Measurements from ENCODE around the gene TTC9C.
"Not testable (repeated sequence)": the region's sequence is repeated elsewhere in the genome, so short reads cannot be mapped to it uniquely, and the experiment has no call there.

Gene TTC9C

GRCh38 chr11:62694455-62695167 lies 33.7 kb upstream of the TTC9C start:
- H3K4me1 ChIP-seq (ENCODE audit: control insufficient read depth in 5 of 5, insufficient read depth in 5 of 5, low read length in 5 of 5) = peaks cover 7 to 19% (median 17%) of the 10 kb centered on the region in 5 donors
- no peak overlapping the region for H3K4me3 ChIP-seq (ENCODE audit: low read depth in 1 of 5, low read length in 5 of 5)
- peaks cover 0 to 42% (median 27%) of the 10 kb centered on the region in 5 donors for H3K36me3 ChIP-seq (ENCODE audit: control insufficient read depth in 5 of 5, insufficient read depth in 5 of 5, low read length in 5 of 5)
- H3K9ac ChIP-seq (ENCODE audit: low read length in 5 of 5) = peak overlapping the region in 2 of 5 donors; percentile 14 to 66
- no peaks in the 10 kb centered on the region for H3K27me3 ChIP-seq (ENCODE audit: control insufficient read depth in 5 of 5, insufficient read depth in 4 of 5, low read length in 5 of 5)
- H3K27ac ChIP-seq (ENCODE audit: low read depth, low read length) = peak overlapping the region; percentile 60
- no peaks in the 10 kb centered on the region for H3K9me3 ChIP-seq (ENCODE audit: control insufficient read depth in 5 of 5, low read length in 5 of 5)

DNA sequence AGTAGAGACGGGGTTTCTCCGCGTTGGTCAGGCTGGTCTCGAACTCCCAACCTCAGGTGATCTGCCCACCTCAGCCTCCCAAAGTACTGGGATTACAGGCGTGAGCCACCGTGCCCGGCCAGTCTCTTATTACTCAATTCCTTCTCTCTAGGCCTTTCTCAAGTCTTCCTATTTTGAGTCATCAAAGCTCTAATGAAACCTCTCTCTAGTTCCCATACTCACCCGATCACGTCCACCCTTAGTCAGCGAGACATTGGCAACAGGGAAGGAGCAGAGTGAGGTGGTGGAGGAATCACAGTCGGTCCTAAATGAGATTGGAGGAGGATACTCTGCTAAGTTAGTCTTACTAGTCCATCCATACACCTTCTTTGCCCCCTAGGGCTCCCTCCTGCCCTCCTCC lies 26.0 kb upstream of the TTC9C start:
- Histone ChIP-seq H3K27me3 (ENCODE audit: control insufficient read depth in 5 of 5, insufficient read depth in 4 of 5, low read length in 5 of 5) (no peaks in the 10 kb centered on the region), H3K27ac (ENCODE audit: low read depth, low read length) (no peak overlapping the region), H3K9ac (ENCODE audit: low read length in 5 of 5) (no peak overlapping the region), H3K9me3 (ENCODE audit: control insufficient read depth in 5 of 5, low read length in 5 of 5) (no peaks in the 10 kb centered on the region), H3K36me3 (ENCODE audit: control insufficient read depth in 5 of 5, insufficient read depth in 5 of 5, low read length in 5 of 5) (peaks cover 0 to 12% (median 4%) of the 10 kb centered on the region in 5 donors), H3K4me3 (ENCODE audit: low read depth in 1 of 5, low read length in 5 of 5) (no peak overlapping the region), H3K4me1 (ENCODE audit: control insufficient read depth in 5 of 5, insufficient read depth in 5 of 5, low read length in 5 of 5) (peaks cover 2 to 19% (median 16%) of the 10 kb centered on the region in 5 donors)

DNA sequence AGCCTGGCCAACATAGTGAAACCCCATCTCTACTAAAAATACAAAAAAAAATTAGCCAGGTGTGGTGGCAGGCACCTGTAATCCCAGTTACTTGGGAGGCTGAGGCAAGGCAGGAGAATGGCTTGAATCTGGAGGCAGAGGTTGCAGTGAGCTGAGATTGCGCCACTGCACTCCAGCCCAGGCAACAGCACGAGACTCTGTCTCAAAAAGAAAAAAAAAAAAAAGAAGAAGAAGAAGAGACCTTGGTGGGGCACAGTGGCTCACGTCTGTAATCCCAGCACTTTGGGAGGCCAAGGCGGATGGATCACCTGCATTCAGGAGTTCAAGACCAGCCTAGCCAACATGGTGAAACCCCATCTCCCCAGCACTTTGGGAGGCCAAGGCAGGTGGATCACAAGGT lies 24.4 kb upstream of the TTC9C start:
- not testable (repeated sequence) for H3K9ac ChIP-seq (ENCODE audit: low read length in 5 of 5); H3K9me3 ChIP-seq (ENCODE audit: control insufficient read depth in 5 of 5, low read length in 5 of 5); H3K4me3 ChIP-seq (ENCODE audit: low read depth in 1 of 5, low read length in 5 of 5); H3K27me3 ChIP-seq (ENCODE audit: control insufficient read depth in 5 of 5, insufficient read depth in 4 of 5, low read length in 5 of 5); H3K27ac ChIP-seq (ENCODE audit: low read depth, low read length)
- peaks cover 2 to 26% (median 23%) of the 10 kb centered on the region in 5 donors for H3K4me1 ChIP-seq (ENCODE audit: control insufficient read depth in 5 of 5, insufficient read depth in 5 of 5, low read length in 5 of 5)
- peaks cover 0 to 12% (median 4%) of the 10 kb centered on the region in 5 donors for H3K36me3 ChIP-seq (ENCODE audit: control insufficient read depth in 5 of 5, insufficient read depth in 5 of 5, low read length in 5 of 5)

GRCh38 chr11:62705413-62705812 lies 22.9 kb upstream of the TTC9C start:
- peak overlapping the region; percentile 68 to 90 (median 84) for H3K4me3 ChIP-seq (ENCODE audit: low read depth in 1 of 5, low read length in 5 of 5)
- no peaks in the 10 kb centered on the region for H3K9me3 ChIP-seq (ENCODE audit: control insufficient read depth in 5 of 5, low read length in 5 of 5)
- peaks cover 4 to 41% (median 34%) of the 10 kb centered on the region in 5 donors for H3K4me1 ChIP-seq (ENCODE audit: control insufficient read depth in 5 of 5, insufficient read depth in 5 of 5, low read length in 5 of 5)
- peak overlapping the region; percentile 10 to 89 (median 72) for H3K9ac ChIP-seq (ENCODE audit: low read length in 5 of 5)
- no peaks in the 10 kb centered on the region for H3K27me3 ChIP-seq (ENCODE audit: control insufficient read depth in 5 of 5, insufficient read depth in 4 of 5, low read length in 5 of 5)
- H3K27ac ChIP-seq (ENCODE audit: low read depth, low read length) = peak overlapping the region; percentile 81
- peaks cover 0 to 12% (median 4%) of the 10 kb centered on the region in 5 donors for H3K36me3 ChIP-seq (ENCODE audit: control insufficient read depth in 5 of 5, insufficient read depth in 5 of 5, low read length in 5 of 5)

DNA sequence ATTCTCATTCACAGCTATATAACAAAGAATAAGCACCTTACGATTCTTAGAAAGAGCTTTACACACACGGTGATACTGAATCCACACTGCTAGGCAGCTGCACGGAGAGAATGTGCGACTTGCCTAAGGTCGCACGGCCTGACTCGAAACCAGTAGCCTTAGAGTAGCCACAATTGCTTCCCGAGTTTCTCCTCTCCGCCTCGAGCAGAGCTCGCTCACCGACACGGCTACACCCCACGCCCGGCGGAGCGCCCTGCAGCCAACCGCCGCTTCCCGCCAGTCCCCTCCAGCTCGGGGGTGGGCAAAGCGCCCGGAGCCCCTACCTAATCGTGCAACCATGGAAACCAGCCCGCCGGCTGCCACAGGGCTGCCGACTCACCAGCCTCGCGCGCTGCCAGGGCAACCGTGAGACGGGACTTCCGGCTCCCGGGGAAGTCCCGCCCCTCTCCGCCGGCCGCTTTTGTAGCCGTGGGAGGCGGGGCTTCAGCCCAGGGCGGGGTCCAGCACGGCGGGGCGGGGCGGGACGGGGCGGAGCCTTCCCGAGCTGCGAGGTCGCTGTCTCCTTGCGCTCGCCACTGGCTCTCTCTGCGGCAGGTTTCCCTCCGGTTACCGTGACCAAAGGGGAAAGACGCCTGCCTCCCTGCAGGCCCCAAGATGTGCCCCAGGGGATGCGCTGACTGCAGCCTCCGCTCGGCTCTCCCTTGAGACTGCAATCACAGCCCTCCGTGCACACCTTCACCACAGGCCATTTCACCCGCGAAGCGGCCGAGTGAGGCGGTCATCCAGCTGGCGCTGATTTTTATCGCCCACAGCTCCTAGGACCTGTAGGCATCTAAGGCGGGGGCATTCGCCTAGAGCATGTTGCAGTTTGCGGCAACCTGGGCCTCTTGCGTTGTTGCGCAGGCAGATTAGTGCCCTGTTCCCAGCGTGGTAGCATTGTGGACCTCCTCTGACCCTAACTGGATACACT lies 22.1 kb upstream of the TTC9C start:
- Histone ChIP-seq H3K36me3 (ENCODE audit: control insufficient read depth in 5 of 5, insufficient read depth in 5 of 5, low read length in 5 of 5) (peaks cover 2 to 14% (median 7%) of the 10 kb centered on the region in 5 donors), H3K4me1 (ENCODE audit: control insufficient read depth in 5 of 5, insufficient read depth in 5 of 5, low read length in 5 of 5) (peaks cover 4 to 45% (median 36%) of the 10 kb centered on the region in 5 donors), H3K9ac (ENCODE audit: low read length in 5 of 5) (peak overlapping the region; percentile 10 to 89 (median 72)), H3K27ac (ENCODE audit: low read depth, low read length) (peak overlapping the region; percentile 81), H3K9me3 (ENCODE audit: control insufficient read depth in 5 of 5, low read length in 5 of 5) (no peaks in the 10 kb centered on the region), H3K4me3 (ENCODE audit: low read depth in 1 of 5, low read length in 5 of 5) (peak overlapping the region; percentile 75 to 90 (median 84)), H3K27me3 (ENCODE audit: control insufficient read depth in 5 of 5, insufficient read depth in 4 of 5, low read length in 5 of 5) (no peaks in the 10 kb centered on the region)

DNA sequence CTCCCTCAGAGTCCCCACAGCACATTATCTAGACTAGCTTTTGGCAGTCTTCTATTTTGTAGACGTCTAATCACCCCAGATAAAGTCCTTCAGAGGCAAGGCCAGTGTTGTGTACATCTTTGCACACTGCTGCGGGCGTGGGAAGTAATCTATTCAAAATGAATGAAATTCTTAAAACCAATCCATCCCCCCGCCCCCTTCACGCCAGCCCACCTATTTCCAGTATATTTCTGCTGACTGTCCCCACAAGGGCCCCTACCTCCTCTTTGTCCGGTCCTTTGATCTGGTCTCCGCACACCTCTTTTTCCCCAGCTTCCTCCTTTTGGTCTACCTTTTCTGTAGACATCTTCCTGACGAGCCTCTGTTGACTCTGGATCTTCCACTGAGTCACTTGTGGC lies 21.4 kb upstream of the TTC9C start:
- Histone ChIP-seq H3K9me3 (ENCODE audit: control insufficient read depth in 5 of 5, low read length in 5 of 5) (no peaks in the 10 kb centered on the region), H3K9ac (ENCODE audit: low read length in 5 of 5) (peak overlapping the region in 2 of 5 donors; percentile 35 to 48), H3K27me3 (ENCODE audit: control insufficient read depth in 5 of 5, insufficient read depth in 4 of 5, low read length in 5 of 5) (no peaks in the 10 kb centered on the region), H3K36me3 (ENCODE audit: control insufficient read depth in 5 of 5, insufficient read depth in 5 of 5, low read length in 5 of 5) (peaks cover 0 to 14% (median 11%) of the 10 kb centered on the region in 5 donors), H3K4me3 (ENCODE audit: low read depth in 1 of 5, low read length in 5 of 5) (peak overlapping the region; percentile 51 to 85 (median 80)), H3K27ac (ENCODE audit: low read depth, low read length) (peak overlapping the region; percentile 41), H3K4me1 (ENCODE audit: control insufficient read depth in 5 of 5, insufficient read depth in 5 of 5, low read length in 5 of 5) (peaks cover 4 to 45% (median 36%) of the 10 kb centered on the region in 5 donors)

DNA sequence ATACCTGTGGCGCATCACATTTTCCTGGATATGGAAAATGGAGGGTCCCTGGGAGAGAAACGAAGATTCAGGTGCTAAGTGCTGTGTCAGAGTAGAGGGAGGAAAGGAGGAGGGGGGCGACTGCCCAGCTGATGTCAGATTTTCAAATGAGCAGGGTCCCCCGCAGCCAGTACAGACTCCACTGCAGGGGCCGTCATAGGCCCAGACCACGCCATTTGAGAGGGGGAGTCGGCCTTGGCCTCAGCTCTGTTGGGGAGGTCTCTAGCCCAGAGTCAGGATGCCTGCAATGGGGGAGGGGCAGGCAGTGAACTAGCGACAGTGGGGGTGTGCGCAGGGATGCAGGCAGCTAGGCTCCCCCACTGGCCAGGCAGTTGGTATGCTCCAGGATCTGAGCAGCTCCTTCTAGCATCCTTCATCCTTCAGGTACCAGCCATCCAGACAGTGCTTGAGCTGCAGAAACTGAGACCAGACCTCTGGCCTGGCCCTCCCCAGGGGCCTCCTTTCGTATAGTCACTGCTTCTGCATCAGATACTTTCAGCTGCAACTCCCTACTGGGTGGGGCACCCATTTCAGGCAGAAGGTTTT lies 20.9 kb upstream of the TTC9C start, which contains the start of the genes BSCL2 and GNG3:
Gene BSCL2 (minus strand): TSS at position 148 of the 585 bp plus-strand sequence. CDS start 229 bp downstream, outside the sequence.
Gene GNG3 (plus strand): TSS at position 400 of the 585 bp plus-strand sequence. CDS start 620 bp downstream, outside the sequence.
- peak within 1 kb of the TSS; percentile 80 to 97 (median 84) for H3K4me3 ChIP-seq (ENCODE audit: low read depth in 1 of 5, low read length in 5 of 5)
- no peaks in the 10 kb centered on the region for H3K27me3 ChIP-seq (ENCODE audit: control insufficient read depth in 5 of 5, insufficient read depth in 4 of 5, low read length in 5 of 5)
- peaks cover 0 to 18% (median 13%) of the 10 kb centered on the region in 5 donors for H3K36me3 ChIP-seq (ENCODE audit: control insufficient read depth in 5 of 5, insufficient read depth in 5 of 5, low read length in 5 of 5)
- peak within 1 kb of the TSS; percentile 41 for H3K27ac ChIP-seq (ENCODE audit: low read depth, low read length)
- peaks cover 4 to 45% (median 36%) of the 10 kb centered on the region in 5 donors for H3K4me1 ChIP-seq (ENCODE audit: control insufficient read depth in 5 of 5, insufficient read depth in 5 of 5, low read length in 5 of 5)
- peak within 1 kb of the TSS in 4 of 5 donors; percentile 35 to 95 (median 59) for H3K9ac ChIP-seq (ENCODE audit: low read length in 5 of 5)
- H3K9me3 ChIP-seq (ENCODE audit: control insufficient read depth in 5 of 5, low read length in 5 of 5) = no peaks in the 10 kb centered on the region

DNA sequence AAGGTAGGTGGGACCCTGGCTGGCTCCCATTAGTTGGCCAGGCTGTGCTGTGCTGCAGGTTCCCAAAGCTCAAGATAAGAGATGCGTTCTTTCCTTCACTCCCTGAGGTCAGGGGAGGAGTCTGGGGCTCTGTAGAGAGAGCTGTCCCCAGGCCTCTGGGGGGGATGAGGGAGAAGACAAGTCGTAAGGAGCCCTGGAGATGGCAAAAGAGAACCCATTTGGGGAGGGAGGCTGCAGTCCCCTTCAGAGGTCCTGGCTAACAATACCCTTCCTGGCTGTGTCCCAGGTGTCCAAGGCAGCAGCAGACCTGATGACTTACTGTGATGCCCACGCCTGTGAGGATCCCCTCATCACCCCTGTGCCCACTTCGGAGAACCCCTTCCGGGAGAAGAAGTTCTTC lies 19.9 kb upstream of the TTC9C start:
- Histone ChIP-seq H3K36me3 (ENCODE audit: control insufficient read depth in 5 of 5, insufficient read depth in 5 of 5, low read length in 5 of 5) (peaks cover 0 to 28% (median 17%) of the 10 kb centered on the region in 5 donors), H3K27ac (ENCODE audit: low read depth, low read length) (peak overlapping the region; percentile 99), H3K4me3 (ENCODE audit: low read depth in 1 of 5, low read length in 5 of 5) (peak overlapping the region in 4 of 5 donors; percentile 71 to 97 (median 84)), H3K9ac (ENCODE audit: low read length in 5 of 5) (peak overlapping the region in 4 of 5 donors; percentile 50 to 96 (median 82)), H3K4me1 (ENCODE audit: control insufficient read depth in 5 of 5, insufficient read depth in 5 of 5, low read length in 5 of 5) (peaks cover 4 to 47% (median 43%) of the 10 kb centered on the region in 5 donors), H3K9me3 (ENCODE audit: control insufficient read depth in 5 of 5, low read length in 5 of 5) (no peaks in the 10 kb centered on the region), H3K27me3 (ENCODE audit: control insufficient read depth in 5 of 5, insufficient read depth in 4 of 5, low read length in 5 of 5) (no peaks in the 10 kb centered on the region)

DNA sequence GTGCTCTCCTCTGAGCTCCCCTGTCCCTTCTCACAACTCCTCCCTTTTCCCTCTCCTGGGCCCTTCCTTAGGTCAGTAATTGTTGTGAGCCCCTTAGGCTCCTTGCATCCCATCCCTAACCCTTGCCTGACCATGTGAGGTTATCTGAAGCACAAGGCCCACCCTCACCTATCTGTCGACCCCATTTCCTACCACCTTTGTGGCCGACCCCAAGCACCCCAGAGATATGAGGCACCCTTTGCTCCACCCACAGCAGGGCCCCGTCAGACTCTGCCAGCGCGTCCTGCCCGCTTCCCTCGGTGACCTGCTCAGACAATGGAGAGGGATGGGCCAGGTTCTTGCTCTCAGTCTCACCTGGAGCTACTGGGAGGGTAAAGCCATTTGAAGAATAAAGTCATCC lies 19.5 kb upstream of the TTC9C start:
- Histone ChIP-seq H3K9ac (ENCODE audit: low read length in 5 of 5) (peak overlapping the region; percentile 68 to 98 (median 95)), H3K36me3 (ENCODE audit: control insufficient read depth in 5 of 5, insufficient read depth in 5 of 5, low read length in 5 of 5) (peaks cover 0 to 32% (median 21%) of the 10 kb centered on the region in 5 donors), H3K27ac (ENCODE audit: low read depth, low read length) (peak overlapping the region; percentile 99), H3K4me1 (ENCODE audit: control insufficient read depth in 5 of 5, insufficient read depth in 5 of 5, low read length in 5 of 5) (peaks cover 4 to 50% (median 47%) of the 10 kb centered on the region in 5 donors), H3K27me3 (ENCODE audit: control insufficient read depth in 5 of 5, insufficient read depth in 4 of 5, low read length in 5 of 5) (no peaks in the 10 kb centered on the region), H3K9me3 (ENCODE audit: control insufficient read depth in 5 of 5, low read length in 5 of 5) (no peaks in the 10 kb centered on the region), H3K4me3 (ENCODE audit: low read depth in 1 of 5, low read length in 5 of 5) (peak overlapping the region; percentile 71 to 97 (median 82))

Measured in subcutaneous abdominal adipose tissue (tissue), 5 donors.